HEK293T (cell line): Measurements from ENCODE around the gene HOXD10.

ENCODE experiments used
- CTCF ChIA-PET: fragments of 350-600 bp; formaldehyde crosslinking; extraction: SDS; loops from one replicate; lab custom pipeline; 2021; ENCODE audit warnings: antibody characterized with exemption, inconsistent platforms; lab: Yijun Ruan, JAX
- POLR2A ChIA-PET: fragments of 350-600 bp; formaldehyde crosslinking; extraction: SDS; loops from one replicate; lab custom pipeline; 2020; ENCODE audit warnings: antibody characterized with exemption, inconsistent platforms; lab: Yijun Ruan, JAX
- DNase-seq: peaks from one replicate; pipeline ENCODE4 v3.0.0; 2012; ENCODE audit warnings: mixed read lengths; ENCODE audit errors: extremely low spot score
- ARNT ChIP-seq: fragments of 450-650 bp; IDR thresholded peaks from 2 replicates; pipeline ENCODE4 v1.6.1; 2017; ENCODE audit warnings: mild to moderate bottlenecking
- BHLHE40 ChIP-seq: fragments of 450-650 bp; IDR thresholded peaks from 2 replicates; pipeline ENCODE4 v1.6.1; 2016; ENCODE audit warnings: mild to moderate bottlenecking, moderate library complexity, borderline replicate concordance
- CTBP1 ChIP-seq: fragments of 450-650 bp; IDR thresholded peaks from 2 replicates; pipeline ENCODE4 v1.6.1; 2016; ENCODE audit warnings: borderline replicate concordance
- ELF4 ChIP-seq: fragments of 450-650 bp; IDR thresholded peaks from 2 replicates; pipeline ENCODE4 v1.6.1; 2017; ENCODE audit warnings: antibody characterized with exemption
- FOXA1 ChIP-seq: fragments of 450-650 bp; IDR thresholded peaks from 2 replicates; pipeline ENCODE4 v1.6.1; 2016; ENCODE audit warnings: mild to moderate bottlenecking
- FOXK2 ChIP-seq: fragments of 450-650 bp; IDR thresholded peaks from 2 replicates; pipeline ENCODE4 v1.6.1; 2016; ENCODE audit warnings: mild to moderate bottlenecking
- FOXM1 ChIP-seq: fragments of 450-650 bp; IDR thresholded peaks from 2 replicates; pipeline ENCODE4 v1.6.1; 2017; ENCODE audit warnings: mild to moderate bottlenecking, borderline replicate concordance
- HDGF ChIP-seq: fragments of 450-650 bp; IDR thresholded peaks from 2 replicates; pipeline ENCODE4 v1.6.1; 2017; ENCODE audit warnings: antibody characterized with exemption, borderline replicate concordance
- L3MBTL2 ChIP-seq: fragments of 450-650 bp; conservative IDR thresholded peaks from 2 replicates; pipeline ENCODE4 v1.6.1; 2016; ENCODE audit warnings: mild to moderate bottlenecking
- LEF1 ChIP-seq: fragments of 450-650 bp; IDR thresholded peaks from 2 replicates; pipeline ENCODE4 v1.6.1; 2017; ENCODE audit warnings: mild to moderate bottlenecking, borderline replicate concordance
- NFRKB ChIP-seq: fragments of 450-650 bp; IDR thresholded peaks from 2 replicates; pipeline ENCODE4 v1.6.1; 2016; ENCODE audit warnings: mild to moderate bottlenecking, moderate library complexity
- SP1 ChIP-seq: fragments of 450-650 bp; IDR thresholded peaks from 2 replicates; pipeline ENCODE4 v1.6.1; 2017
- SUZ12 ChIP-seq: fragments of 450-650 bp; IDR thresholded peaks from 2 replicates; pipeline ENCODE4 v1.6.1; 2016; ENCODE audit warnings: mild to moderate bottlenecking
- TARDBP ChIP-seq: fragments of 450-650 bp; IDR thresholded peaks from 2 replicates; pipeline ENCODE4 v1.6.1; 2016
- ZNF384 ChIP-seq: fragments of 450-650 bp; IDR thresholded peaks from 2 replicates; pipeline ENCODE4 v1.6.1; 2016
- TF ChIP-seq, protein P1 (sequence below): fragments of 450-650 bp; IDR thresholded peaks from 2 replicates; pipeline ENCODE4 v1.6.1; 2016

The HOXD10 gene

DNA sequence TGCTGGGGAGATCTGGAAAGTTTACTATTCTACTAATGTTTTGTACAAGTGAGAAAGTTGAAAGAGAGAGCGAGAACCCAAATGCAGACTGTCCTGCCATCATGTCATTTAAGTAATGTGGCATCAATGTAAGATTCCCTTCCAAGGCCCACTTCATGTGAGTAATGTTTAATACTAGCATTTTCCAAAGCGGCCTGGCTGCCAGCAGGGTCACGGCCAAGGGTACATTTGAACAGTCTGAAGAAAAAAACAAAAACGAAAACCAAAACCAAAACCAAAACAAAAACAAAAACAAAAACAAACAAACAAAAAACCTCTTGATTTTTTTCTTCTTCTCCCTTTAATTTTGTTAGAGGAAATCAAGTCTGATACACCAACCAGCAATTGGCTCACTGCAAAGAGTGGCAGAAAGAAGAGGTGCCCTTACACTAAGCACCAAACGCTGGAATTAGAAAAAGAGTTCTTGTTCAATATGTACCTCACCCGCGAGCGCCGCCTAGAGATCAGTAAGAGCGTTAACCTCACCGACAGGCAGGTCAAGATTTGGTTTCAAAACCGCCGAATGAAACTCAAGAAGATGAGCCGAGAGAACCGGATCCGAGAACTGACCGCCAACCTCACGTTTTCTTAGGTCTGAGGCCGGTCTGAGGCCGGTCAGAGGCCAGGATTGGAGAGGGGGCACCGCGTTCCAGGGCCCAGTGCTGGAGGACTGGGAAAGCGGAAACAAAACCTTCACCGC is 2.2 kb downstream of the HOXD10 start:
- ChIA-PET POLR2A (no interaction called here), CTCF (no interaction called here)
- DNase-seq: no peak
- TF ChIP-seq FOXK2 (no peak), CTBP1 (no peak), HDGF (no peak), FOXA1 (no peak), LEF1 (no peak), FOXM1 (no peak), SUZ12 (no peak), L3MBTL2 (no peak), BHLHE40 (no peak), TARDBP (no peak), SP1 (no peak), ARNT (no peak), ZNF384 (no peak), ELF4 (no peak), NFRKB (no peak)
- TF ChIP-seq, protein P1, sequence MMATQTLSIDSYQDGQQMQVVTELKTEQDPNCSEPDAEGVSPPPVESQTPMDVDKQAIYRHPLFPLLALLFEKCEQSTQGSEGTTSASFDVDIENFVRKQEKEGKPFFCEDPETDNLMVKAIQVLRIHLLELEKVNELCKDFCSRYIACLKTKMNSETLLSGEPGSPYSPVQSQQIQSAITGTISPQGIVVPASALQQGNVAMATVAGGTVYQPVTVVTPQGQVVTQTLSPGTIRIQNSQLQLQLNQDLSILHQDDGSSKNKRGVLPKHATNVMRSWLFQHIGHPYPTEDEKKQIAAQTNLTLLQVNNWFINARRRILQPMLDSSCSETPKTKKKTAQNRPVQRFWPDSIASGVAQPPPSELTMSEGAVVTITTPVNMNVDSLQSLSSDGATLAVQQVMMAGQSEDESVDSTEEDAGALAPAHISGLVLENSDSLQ: no peak

DNA sequence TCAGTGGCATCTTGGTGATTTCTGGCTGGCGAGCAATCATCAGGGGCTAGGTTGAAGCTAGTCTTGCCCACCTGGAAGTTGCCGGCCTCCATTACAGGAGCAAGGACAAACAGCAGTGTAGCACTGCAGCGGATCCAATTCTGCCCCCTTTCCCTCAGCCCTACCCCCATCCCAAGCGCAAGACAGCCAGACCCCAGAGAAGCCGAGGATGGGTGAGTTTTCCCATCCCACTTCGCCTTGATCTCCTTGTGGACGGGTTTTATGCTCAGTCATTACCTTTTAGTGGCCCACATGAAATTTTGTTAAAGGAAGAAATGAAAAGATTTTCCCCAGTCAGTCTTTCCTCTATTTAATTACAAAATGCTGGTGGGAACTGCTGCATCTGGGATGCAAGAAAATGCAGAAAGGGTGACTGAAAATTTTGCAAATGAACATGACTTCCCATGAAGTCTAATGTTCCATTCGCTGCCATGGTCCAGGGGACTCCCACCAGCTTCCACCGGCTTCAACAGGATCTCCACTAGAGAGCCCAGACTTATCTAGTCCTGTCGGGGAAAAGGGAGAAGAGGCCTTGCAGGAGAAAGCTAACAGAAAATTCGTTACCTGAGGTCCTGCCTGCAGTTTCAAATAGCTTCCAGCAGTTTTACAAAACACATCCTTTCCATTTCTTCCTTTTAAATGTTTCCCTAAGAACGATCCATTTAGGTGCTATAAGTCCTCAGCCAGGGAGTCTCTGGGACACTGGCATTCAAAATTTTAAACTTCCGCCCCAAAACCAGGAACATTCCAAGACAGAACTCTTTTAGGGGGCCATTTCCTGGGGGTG is 4.0 kb downstream of the HOXD10 start:
- POLR2A ChIA-PET: interaction anchor here (0.5 to 1.5 kb wide), 4 partner anchors 11 to 1144 kb away, joined by 3 to 5 read pairs (median 3); partner anchors contain the start of gene NFE2L2
- TF ChIP-seq CTBP1 (no peak), ELF4 (no peak), ARNT (no peak), FOXK2 (no peak), TARDBP (no peak), HDGF (no peak), NFRKB (no peak), SP1 (no peak), LEF1 (no peak), SUZ12 (no peak), L3MBTL2 (no peak), BHLHE40 (no peak)
- TF ChIP-seq, protein P1: no peak
- CTCF ChIA-PET: no interaction called here
- DNase-seq: no peak

- ChIA-PET POLR2A (interaction anchor here (1.5 kb wide), 1 partner anchor 16 kb away, joined by 5 read pairs; no protein-coding TSS in a partner anchor), CTCF (no interaction called here)
- DNase-seq: no peak
- TF ChIP-seq LEF1 (no peak), BHLHE40 (no peak), NFRKB (no peak), ELF4 (no peak), ARNT (no peak), CTBP1 (no peak)
Measured at GRCh38 chr2:176121190-176122051, 4.8 kb downstream of the HOXD10 start.

GRCh38 chr2:176122052-176122682 is 5.6 kb downstream of the HOXD10 start:
- TF ChIP-seq SUZ12 (no peak), LEF1 (no peak), FOXM1 (no peak), BHLHE40 (no peak), L3MBTL2 (no peak), ARNT (no peak), CTBP1 (no peak), ZNF384 (no peak), SP1 (no peak), FOXK2 (no peak), TARDBP (no peak), NFRKB (no peak), ELF4 (no peak), HDGF (no peak), FOXA1 (no peak)
- TF ChIP-seq, protein P1: no peak
- DNase-seq: no peak
- ChIA-PET CTCF (no interaction called here), POLR2A (interaction anchor here (1.5 kb wide), 1 partner anchor 17 kb away, joined by 5 read pairs; no protein-coding TSS in a partner anchor)
